Measurements from ENCODE around the gene PCSK2.

Gene PCSK2

DNA sequence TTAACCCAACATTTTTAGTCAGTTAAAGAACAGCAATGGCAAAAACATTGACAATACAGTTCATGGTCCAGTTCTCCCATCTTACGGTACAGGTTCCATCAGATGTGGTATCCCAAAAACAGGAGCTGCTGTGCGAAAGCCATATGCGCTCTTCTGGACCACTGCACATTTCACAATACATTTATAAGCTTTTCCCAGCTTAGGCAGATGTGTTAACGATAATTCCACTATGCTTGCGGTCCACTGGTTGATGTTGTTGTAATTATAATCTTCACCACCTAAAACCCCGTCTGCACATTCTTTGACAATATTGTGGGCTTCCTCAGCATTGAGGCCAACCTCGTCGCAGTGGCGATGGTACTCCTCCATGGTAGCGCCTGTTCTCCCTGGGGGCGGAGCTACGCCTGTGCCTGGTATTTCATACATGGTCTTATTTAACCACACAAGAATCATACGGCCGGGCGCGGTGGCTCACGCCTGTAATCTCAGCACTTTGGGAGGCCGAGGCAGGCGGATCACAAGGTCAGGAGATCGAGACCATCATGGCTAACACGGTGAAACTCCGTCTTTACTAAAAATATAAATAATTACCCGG is 252.3 kb downstream of the PCSK2 start:
- DNase-seq (ENCODE audit: low read depth in 2 of 2) = no peak

DNA sequence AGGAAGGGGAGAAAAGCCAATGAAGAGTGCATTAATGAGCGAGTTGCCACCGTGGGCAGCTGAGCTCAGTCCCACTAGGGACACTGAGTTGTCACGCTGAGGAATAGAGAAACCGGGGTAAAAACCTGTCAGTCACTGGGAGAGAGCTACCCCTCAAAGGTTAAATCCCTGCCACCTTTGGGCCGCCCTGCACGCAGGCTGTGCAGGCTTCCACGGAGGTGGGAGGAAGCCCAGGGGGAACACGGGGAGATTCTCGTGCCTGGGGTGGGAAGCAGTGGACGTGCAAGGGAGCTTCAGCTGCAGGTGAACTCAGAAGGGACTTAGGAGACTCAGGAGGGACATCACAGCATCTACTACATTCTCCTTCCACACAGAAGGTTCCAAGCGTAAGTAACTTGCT is 253.9 kb downstream of the PCSK2 start:
- DNase-seq (ENCODE audit: low read depth in 2 of 2) = no peak

GRCh38 chr20:17481661-17482060 is 254.8 kb downstream of the PCSK2 start:
- no peak for DNase-seq (ENCODE audit: low read depth in 2 of 2)

- no peak for DNase-seq (ENCODE audit: low read depth in 2 of 2)
These were observed 255.7 kb downstream of the PCSK2 start for GRCh38 chr20:17482536-17482935.

DNA sequence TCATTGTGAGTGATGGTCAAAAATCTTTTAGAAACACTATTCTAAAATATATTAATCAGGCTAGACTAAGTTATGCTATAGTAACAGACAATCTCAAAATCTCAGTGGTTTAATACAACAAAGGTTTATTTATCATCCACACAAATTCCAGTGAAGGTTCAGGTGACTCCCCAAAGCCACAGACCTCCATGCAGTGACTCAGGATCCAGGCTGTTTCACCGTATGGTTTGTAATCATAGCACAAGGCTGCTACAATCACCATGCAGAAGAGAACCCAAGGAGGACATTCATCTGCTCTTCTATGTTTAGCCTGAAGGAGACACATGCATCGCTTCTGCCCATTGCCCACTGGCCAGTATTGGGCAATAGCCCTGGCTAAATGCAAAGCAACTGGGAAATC is 258.2 kb downstream of the PCSK2 start:
- DNase-seq (ENCODE audit: low read depth in 2 of 2) = no peak

GRCh38 chr20:17488916-17489600 is 262.2 kb downstream of the PCSK2 start:
- no peak for DNase-seq (ENCODE audit: low read depth in 2 of 2)

DNA sequence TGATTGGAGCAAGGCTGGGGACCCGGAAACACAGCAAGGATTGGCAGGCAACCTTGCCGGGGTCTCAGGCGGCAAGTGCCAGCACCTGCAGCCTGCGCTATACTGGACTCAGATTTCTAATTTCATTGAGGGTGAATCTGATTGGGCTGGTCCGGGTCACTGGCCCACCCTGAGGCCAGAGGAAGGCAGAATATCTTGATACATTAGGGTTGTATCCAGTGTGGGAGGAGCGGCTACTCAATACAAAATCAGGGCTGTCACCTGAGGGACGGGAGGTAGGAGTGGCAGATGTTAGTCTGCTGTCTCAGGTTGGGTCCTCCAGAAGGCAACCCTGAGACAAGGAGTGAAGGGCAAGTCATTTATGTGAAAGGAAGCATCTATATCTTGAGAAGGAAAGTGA is 263.7 kb downstream of the PCSK2 start:
- DNase-seq (ENCODE audit: low read depth in 2 of 2) = no peak

- no peak for DNase-seq (ENCODE audit: low read depth in 2 of 2)
These were observed 264.2 kb downstream of the PCSK2 start for GRCh38 chr20:17491041-17491440.

GRCh38 chr20:17491488-17491887 is 264.6 kb downstream of the PCSK2 start:
- no peak for DNase-seq (ENCODE audit: low read depth in 2 of 2)

DNA sequence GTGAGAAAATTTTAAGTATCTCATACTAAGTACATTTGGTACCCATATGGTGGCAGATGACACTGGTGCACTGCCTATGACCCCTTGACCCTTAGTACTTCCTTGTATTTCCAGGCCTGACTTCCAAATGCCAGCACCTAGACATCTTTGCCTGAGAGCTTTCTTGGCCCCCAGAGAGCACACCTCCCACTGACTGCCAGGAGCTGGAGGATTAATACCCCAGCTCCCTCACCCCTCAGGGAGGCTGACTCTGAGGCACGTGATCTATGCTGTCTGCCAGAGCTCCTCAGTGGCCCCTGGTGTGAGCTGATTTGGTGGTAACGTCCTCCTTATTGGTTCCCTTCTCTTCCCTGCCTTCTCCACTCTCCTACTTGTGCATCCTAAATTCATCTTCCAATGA is 266.3 kb downstream of the PCSK2 start:
- no peak for DNase-seq (ENCODE audit: low read depth in 2 of 2)

- DNase-seq (ENCODE audit: low read depth in 2 of 2) = no peak
These were observed 267.4 kb downstream of the PCSK2 start for GRCh38 chr20:17494201-17494600.

DNA sequence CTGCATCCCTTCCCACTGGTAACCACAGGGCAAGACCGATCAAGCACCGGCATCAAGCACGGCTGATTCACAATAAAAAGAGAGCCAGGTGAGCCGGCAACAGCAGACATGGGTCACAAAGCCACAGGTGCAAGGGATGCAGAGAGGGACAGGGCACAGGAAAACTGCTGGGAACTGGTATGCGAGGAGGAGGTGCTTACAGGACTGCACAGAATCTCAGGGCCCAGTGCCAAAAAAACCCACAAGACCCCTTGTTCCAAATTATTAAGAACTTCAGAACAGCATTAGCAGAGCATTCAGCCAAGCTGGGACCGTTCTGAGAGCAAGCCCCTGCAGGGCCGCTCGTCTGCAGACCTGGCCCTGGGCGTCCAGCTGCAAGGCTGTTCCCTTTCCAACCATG is 269.0 kb downstream of the PCSK2 start:
- DNase-seq (ENCODE audit: low read depth in 2 of 2) = no peak

DNA sequence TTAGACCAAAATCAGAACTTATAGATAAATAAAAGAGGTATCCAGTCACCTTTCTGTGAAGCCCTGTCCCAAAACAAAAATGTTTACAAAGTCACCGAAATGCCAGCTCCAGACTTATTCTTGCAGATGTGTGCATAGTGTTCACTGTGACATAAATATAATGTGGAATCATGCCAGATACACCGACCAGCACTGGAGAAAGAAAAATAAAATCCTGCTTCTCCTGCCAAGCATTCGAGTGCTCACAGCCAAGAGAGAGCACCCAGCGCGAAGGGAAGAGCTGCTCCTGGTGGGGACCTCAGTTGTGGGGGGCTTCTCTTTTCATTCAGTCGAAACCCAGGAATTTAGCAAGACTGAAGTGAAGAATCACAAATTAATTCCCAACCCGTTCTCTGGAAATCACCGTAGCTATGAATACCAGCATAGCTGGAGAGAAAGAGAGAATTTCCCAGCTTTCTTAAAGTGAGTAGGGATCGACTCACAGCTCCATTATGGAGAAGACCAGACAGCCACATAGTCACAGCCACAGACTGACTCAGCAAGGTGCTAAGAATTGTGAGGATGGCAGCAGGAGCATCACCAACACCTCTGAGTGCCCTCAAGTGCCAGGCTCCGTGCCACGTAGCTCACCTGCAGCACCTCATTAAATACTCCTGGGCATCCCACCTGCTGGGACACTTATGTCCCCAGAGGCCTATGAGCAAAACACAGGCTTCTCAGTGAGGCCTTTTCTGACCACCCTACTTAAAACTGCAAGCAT is 271.2 kb downstream of the PCSK2 start:
- DNase-seq (ENCODE audit: low read depth in 2 of 2) = no peak

GRCh38 chr20:17498641-17499040 is 271.8 kb downstream of the PCSK2 start:
- DNase-seq (ENCODE audit: low read depth in 2 of 2) = no peak

DNA sequence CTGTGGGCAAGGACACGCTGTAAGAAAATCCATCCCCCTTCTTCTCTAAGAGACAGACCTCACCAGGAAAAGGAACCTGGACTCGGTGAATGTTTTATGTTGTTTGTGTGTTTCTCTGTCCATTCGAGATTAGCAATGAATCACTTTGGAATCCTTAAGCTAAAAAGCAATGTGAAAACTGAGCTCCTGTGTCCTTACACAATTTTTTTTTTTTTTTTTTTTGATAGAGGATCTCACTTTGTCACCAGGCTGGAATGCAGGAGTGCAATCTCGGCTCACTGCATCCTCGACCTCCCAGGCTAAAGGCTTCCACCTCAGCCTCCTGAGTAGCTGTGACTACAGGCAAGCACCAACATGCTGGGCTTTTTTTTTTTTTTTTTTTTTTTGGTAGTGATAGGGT is 272.2 kb downstream of the PCSK2 start:
- DNase-seq (ENCODE audit: low read depth in 2 of 2) = peak in 1 of 2 experiments; percentile 2

- DNase-seq (ENCODE audit: low read depth in 2 of 2) = no peak
These were observed 273.4 kb downstream of the PCSK2 start for GRCh38 chr20:17500271-17500670.

DNA sequence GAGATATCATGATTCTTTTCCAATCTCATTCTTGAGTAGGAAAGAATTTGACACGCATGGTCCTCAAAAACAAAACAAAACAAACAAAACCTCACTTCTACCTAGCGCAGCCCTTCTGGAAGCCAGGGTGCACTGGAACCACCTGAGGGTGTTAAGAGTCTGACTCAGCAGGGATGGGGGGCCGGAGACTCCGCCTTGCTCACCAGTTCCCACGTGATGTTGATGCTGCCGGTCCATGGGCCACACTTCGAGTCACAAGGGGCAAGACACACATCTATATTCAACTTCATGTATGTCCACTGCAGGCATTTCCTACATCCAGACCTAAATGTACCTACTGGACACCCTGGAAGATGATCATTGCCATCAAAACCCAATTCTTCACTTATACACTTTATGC is 274.0 kb downstream of the PCSK2 start:
- no peak for DNase-seq (ENCODE audit: low read depth in 2 of 2)

- DNase-seq (ENCODE audit: low read depth in 2 of 2) = no peak
These were observed 274.9 kb downstream of the PCSK2 start for GRCh38 chr20:17501701-17502100.

DNA sequence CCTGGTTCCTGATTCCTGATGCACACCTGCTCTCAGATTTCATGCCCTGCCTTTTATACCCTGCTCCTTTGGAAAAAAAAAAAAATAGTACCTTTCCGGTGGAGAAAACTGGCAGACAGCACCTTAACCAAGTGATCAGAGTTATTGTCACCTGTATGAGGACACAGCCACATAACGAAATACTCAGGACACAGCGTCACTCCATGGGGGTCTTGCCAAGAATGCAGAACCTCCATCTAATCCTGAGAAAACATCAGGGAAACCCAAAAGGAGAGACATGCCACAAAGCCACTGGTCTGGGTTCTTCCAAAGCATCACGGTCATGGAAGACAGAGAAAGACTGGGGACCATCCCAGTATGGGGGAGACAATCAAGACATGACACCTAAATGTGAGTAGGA is 275.3 kb downstream of the PCSK2 start:
- DNase-seq (ENCODE audit: low read depth in 2 of 2) = no peak

GRCh38 chr20:17503301-17504065 is 276.6 kb downstream of the PCSK2 start:
- no peak for DNase-seq (ENCODE audit: low read depth in 2 of 2)

GRCh38 chr20:17504066-17504897 is 277.4 kb downstream of the PCSK2 start:
- DNase-seq (ENCODE audit: low read depth in 2 of 2) = no peak
